Psoas muscle (tissue), 8 donors: ENCODE measurements around the gene CDKAL1. TPM values are rescaled to one million over a fixed set of nuclear protein-coding genes. Genes with fewer than 3 reads are reported as not detected.
"Not testable (repeated sequence)": the region's sequence is repeated elsewhere in the genome, so short reads cannot be mapped to it uniquely, and the experiment has no call there.

Experiments
- ATAC-seq, 4 donors: fragments of 200-7000 bp; cut with Tn5 transposase; one replicate each; pipeline ENCODE4 v1.9.1; 2020; ENCODE audit warnings: moderate library complexity in 3 of 4, mild to moderate bottlenecking in 2 of 4
- DNase-seq, 2 donors: peaks; one replicate each; pipeline ENCODE4 v3.0.0-alpha.2; 2020
- H3K27ac ChIP-seq: fragments of 200-600 bp; one replicate; pipeline ENCODE4 v1.8.0; 2022
- H3K27me3 ChIP-seq, 3 donors: fragments of 200-600 bp in 1 of 3; one replicate each; pipeline versions ENCODE4 v1.6.1 to v1.8.0; 2013 to 2022; ENCODE audit warnings: low read length in 2 of 3, mild to moderate bottlenecking in 2 of 3, moderate library complexity in 1 of 3; ENCODE audit not compliant: insufficient read depth in 3 of 3
- H3K36me3 ChIP-seq, 2 donors: fragments of 200-600 bp in 1 of 2; one replicate each; pipeline versions ENCODE4 v1.6.1 to v1.8.0; 2013 to 2022; ENCODE audit warnings: low read depth in 1 of 2, mild to moderate bottlenecking in 1 of 2, moderate library complexity in 1 of 2; ENCODE audit not compliant: insufficient read depth in 1 of 2
- H3K4me1 ChIP-seq: fragments of 200-600 bp; one replicate; pipeline ENCODE4 v1.8.0; 2022
- H3K4me3 ChIP-seq: fragments of 200-600 bp; one replicate; pipeline ENCODE4 v1.8.0; 2022; ENCODE audit warnings: mild to moderate bottlenecking
- H3K9me3 ChIP-seq: fragments of 200-600 bp; one replicate; pipeline ENCODE4 v1.8.0; 2022
- WGBS, 3 donors: extraction: QIAGEN DNeasy Blood & Tissue Kit; methylation state at CpG; one replicate each; pipeline versions ENCODE4 v1.1.6 to v1.1.7; 2013; 5-methylcytosine and 5-hydroxymethylcytosine counted together
- intact Hi-C, 2 donors: fragments of 100-400 bp; cut with DNase I; formaldehyde crosslinking; loops; one replicate each; pipeline versions ENCODE4 v1.11.0 to v1.14.2; 2022
- polyA plus RNA-seq, 3 donors: library from polyadenylated mRNA; stranded (reverse); fragments of 200-250 nt; gene quantifications; one replicate each; pipeline ENCODE4 v1.2.3, GENCODE V29; 2013
- total RNA-seq, 4 donors: library from RNA; stranded (reverse); fragmentation: NEBNext Ultra II Directional in 2 of 4; extraction: Animal tissue kit (Norgen Biotek cat#: 25700) in 2 of 4; gene quantifications; one replicate each; pipeline versions ENCODE4 v1.2.1 to v1.2.4, GENCODE V29; 2021 to 2023
- TF ChIP-seq, protein P1 (sequence below): fragments of 200-600 bp; IDR thresholded peaks from one replicate; pipeline ENCODE4 v1.8.0; 2022; ENCODE audit warnings: antibody characterized with exemption
- donor health status: healthy with polysubstance abuse.
- donor health status: DM: no; HTN: no; CAD: no; lungs with moderate emphysema.
- donor health status: Bipolar disorder and iron deficiency.
- donor health status: healthy.
- donor health status: DM: yes; HTN: yes; CAD: no.
- donor health status: DM: no; HTN: no; CAD: no.
- donor health status: DM: no; HTN: no; CAD: no.
- donor health status: DM: yes; HTN: yes; CAD: no.

Gene CDKAL1
- total and polyA plus RNA-seq, 7 donors: 4.5 to 16.1 (median 12.9) TPM

DNA sequence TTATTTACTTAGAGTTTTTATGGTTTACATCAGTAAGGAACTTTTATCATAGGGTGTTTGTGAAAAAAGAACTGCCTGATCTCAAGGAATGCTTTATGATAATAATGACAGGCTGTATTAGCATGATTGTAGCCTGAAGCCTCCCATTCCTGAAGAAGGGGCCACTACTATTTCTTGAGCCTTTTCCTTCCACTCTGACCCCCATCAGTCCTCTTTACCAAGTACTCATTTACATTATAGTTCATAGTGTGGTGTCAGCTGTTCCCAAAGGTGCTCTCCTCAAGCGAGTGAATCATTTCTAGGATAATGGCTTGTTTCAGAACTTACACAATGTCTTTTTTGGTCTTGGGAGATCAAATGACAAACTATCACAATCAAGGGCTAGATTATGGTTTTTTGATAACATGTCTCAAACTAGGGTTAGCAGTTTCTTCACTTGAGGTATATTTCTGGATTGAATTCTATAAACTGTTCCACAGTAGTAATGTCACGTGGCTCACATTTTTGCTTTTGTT is 283.6 kb downstream of the CDKAL1 start:
- Histone ChIP-seq H3K27ac (no peak overlapping the region), H3K9me3 (no peaks in the 10 kb centered on the region), H3K4me3 (no peak overlapping the region), H3K27me3 (no peaks in the 10 kb centered on the region), H3K36me3 (no peaks in the 10 kb centered on the region), H3K4me1 (no peaks in the 10 kb centered on the region)
- intact Hi-C loops: no loop called here
- TF ChIP-seq, protein P1, sequence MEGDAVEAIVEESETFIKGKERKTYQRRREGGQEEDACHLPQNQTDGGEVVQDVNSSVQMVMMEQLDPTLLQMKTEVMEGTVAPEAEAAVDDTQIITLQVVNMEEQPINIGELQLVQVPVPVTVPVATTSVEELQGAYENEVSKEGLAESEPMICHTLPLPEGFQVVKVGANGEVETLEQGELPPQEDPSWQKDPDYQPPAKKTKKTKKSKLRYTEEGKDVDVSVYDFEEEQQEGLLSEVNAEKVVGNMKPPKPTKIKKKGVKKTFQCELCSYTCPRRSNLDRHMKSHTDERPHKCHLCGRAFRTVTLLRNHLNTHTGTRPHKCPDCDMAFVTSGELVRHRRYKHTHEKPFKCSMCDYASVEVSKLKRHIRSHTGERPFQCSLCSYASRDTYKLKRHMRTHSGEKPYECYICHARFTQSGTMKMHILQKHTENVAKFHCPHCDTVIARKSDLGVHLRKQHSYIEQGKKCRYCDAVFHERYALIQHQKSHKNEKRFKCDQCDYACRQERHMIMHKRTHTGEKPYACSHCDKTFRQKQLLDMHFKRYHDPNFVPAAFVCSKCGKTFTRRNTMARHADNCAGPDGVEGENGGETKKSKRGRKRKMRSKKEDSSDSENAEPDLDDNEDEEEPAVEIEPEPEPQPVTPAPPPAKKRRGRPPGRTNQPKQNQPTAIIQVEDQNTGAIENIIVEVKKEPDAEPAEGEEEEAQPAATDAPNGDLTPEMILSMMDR: no peak
- DNase-seq (no peak), ATAC-seq (no peak)
- 93 to 95% (median 94%) methylated on average over 2 of the region's 2 CpGs for WGBS, 3 donors

DNA sequence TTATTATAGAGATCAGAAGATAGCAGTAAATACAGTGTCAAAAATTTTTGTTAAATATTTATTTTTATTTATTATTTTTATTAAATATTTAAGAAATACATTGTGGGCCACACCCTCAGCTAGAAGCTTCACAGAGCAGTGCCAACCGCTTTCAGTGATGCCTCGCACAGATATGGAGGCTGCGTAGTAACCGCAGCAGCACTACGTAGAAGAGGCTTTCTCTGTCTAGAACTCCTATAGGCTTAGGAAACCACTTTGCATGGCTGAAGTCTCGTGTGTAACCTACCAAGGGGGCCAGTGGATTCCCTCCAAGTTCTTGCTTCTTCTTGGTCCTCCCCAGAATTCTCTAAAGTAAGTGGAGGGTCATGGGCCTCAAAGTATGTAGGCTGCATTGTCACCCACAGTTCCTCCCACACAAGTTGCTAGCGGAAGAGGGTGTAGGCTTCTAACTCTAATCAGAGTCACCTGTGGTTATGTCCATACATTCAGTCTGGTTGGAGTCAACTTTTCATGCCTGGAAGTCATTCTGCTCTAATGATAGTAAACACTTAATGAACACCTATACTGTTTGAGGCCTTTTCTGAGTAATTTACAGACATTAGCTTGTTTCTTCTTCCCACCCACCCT is 285.6 kb downstream of the CDKAL1 start:
- no peak overlapping the region for H3K27ac ChIP-seq
- no peaks in the 10 kb centered on the region for H3K36me3 ChIP-seq
- no peak for DNase-seq
- no peak for ATAC-seq
- no peaks in the 10 kb centered on the region for H3K27me3 ChIP-seq
- H3K9me3 ChIP-seq: no peaks in the 10 kb centered on the region
- intact Hi-C loops: no loop called here
- no peaks in the 10 kb centered on the region for H3K4me1 ChIP-seq
- TF ChIP-seq, protein P1: no peak
- 91 to 99% (median 99%) methylated on average over 7 of the region's 7 CpGs for WGBS, 3 donors
- H3K4me3 ChIP-seq: no peak overlapping the region

DNA sequence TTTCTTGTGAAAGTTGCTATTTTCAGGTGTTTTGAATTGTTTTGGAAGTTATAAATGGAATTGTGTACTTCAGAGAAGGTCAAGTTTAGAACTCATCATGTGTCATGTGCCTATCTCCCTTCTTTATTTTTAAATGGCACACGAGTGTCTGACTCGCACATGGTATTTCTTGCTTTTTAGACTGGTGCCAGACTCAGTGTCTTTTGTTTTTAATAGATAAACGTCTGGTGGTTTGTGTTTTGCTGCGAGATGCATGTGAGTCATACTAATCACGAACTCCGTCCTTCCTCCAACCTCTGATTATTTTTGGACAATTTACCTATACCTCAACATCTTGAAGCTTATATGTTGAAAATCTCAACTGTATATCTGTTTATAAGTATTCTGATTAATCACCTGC is 292.1 kb downstream of the CDKAL1 start:
- intact Hi-C loops: no loop called here
- WGBS, 3 donors: 57 to 69% (median 61%) methylated on average over 6 of the region's 6 CpGs
- no peaks in the 10 kb centered on the region for H3K27me3 ChIP-seq
- no peaks in the 10 kb centered on the region for H3K9me3 ChIP-seq
- DNase-seq (no peak), ATAC-seq (peak in 1 of 4 donors; percentile 57)
- no peaks in the 10 kb centered on the region for H3K36me3 ChIP-seq
- H3K4me1 ChIP-seq: peaks cover 15% of the 10 kb centered on the region
- no peak overlapping the region for H3K4me3 ChIP-seq
- no peak overlapping the region for H3K27ac ChIP-seq
- TF ChIP-seq, protein P1: no peak

DNA sequence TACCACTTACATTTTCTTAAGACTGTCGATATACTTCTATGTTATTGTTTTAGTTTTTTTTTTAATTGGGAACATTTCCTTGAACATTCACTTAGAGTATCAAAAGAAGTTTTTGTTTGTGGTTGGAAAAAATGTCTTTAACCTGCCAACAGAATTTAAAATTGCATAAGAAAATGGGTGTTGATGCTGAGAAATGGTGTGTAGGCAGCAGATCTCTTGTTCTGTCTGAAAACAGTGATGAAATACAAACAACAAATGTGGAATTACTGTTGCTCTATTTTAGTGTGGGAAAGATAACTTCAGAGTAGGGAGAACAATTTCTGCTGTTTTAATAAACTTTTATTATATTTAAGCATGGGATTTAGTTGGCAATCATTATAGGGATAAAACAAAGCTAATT is 293.5 kb downstream of the CDKAL1 start:
- H3K27ac ChIP-seq: no peak overlapping the region
- ATAC-seq: no peak
- TF ChIP-seq, protein P1: no peak

DNA sequence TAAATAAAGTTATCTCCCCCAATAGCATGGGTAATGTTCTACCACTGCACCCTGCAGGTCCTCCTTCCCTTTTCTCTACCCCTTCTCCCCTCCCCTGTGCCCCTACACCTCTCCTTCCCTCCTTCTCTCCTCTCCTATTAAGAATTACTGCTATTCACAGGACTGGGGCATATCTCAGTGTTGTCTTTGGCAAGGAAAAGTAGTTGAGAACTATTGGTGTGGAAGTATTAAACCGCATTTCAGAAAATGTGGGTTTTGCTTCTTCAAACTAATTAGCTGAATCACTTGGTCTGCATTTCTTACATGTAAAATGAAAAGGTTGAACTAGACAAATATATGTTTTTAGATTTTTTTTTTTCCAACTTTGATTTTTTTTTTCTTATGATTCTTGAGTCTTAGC is 296.3 kb downstream of the CDKAL1 start:
- Histone ChIP-seq H3K27me3 (no peaks in the 10 kb centered on the region), H3K4me1 (peaks cover 9% of the 10 kb centered on the region), H3K4me3 (no peak overlapping the region), H3K36me3 (no peaks in the 10 kb centered on the region), H3K27ac (no peak overlapping the region), H3K9me3 (no peaks in the 10 kb centered on the region)
- no peak for ATAC-seq
- intact Hi-C loops: no loop called here
- no peak for DNase-seq
- TF ChIP-seq, protein P1: no peak
- WGBS, 3 donors: 97 to 98% (median 98%) methylated on average over 1 of the region's 1 CpG

More for the DNA sequence above, 293.5 kb downstream of the CDKAL1 start:
- H3K9me3 ChIP-seq: no peaks in the 10 kb centered on the region
- intact Hi-C loops: no loop called here
- no peak overlapping the region for H3K4me3 ChIP-seq
- H3K4me1 ChIP-seq: peaks cover 15% of the 10 kb centered on the region
- DNase-seq: no peak
- H3K27me3 ChIP-seq: no peaks in the 10 kb centered on the region
- H3K36me3 ChIP-seq: no peaks in the 10 kb centered on the region
- 83 to 84% (median 84%) methylated on average over 1 of the region's 1 CpG for WGBS, 3 donors

DNA sequence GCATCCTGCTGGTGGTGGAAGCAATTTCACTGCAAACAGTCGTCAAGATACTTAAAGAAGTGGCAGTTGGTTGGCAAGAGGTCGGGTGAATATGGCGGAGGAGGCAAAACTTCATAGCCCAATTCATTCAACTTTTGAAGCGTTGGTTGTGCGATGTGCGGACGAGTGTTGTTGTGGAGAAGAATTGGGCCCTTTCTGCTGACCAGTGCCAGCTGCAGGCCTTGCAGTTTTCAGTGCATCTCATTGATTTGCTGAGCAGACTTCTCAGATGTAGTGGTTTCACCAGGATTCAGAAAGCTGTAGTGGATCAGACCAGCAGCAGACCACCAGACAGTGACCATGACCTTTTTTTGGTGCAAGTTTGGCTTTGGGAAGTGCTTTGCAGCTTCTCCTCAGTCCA is 297.0 kb downstream of the CDKAL1 start:
- H3K27me3 ChIP-seq, ATAC-seq, DNase-seq, intact Hi-C loops, H3K36me3 ChIP-seq, H3K27ac ChIP-seq, H3K4me3 ChIP-seq, H3K4me1 ChIP-seq, H3K9me3 ChIP-seq: not testable (repeated sequence)
- 96 to 98% (median 97%) methylated on average over 7 of the region's 7 CpGs for WGBS, 3 donors
